HepG2 (cell line): ENCODE data around the gene COL5A1. TPM values are rescaled to one million over a fixed set of nuclear protein-coding genes. Genes with fewer than 3 reads are reported as not detected.

Source experiments
- ATAC-seq: fragments of 200-7000 bp; cut with Tn5 transposase; 3 replicates; pipeline ENCODE4 v1.9.1; 2020; ENCODE audit warnings: mild to moderate bottlenecking, moderate library complexity
- BruUV-seq: library from RNA; stranded (reverse); fragments of 400-500 nt; replicated peaks from 2 replicates; lab custom pipeline; 2021; lab: Mats Ljungman, UMichigan
- CTCF ChIA-PET: fragments of 300-600 bp; formaldehyde crosslinking; extraction: SDS; loops from one replicate; lab custom pipeline; 2021; ENCODE audit warnings: low total read pairs, inconsistent platforms, low intra/inter-chr PET ratio; lab: Yijun Ruan, JAX
- POLR2A ChIA-PET: fragments of 350-600 bp; sonication (Branson Sonifier 250); formaldehyde crosslinking; loops from one replicate; lab custom pipeline; 2020; ENCODE audit warnings: antibody characterized with exemption, inconsistent platforms; lab: Yijun Ruan, JAX
- DNase-seq: peaks from one replicate; pipeline ENCODE4 v3.0.0-alpha.2; 2015; ENCODE audit warnings: low spot score
- FAIRE-seq: peaks from 3 replicates; lab custom pipeline; 2011; peaks lifted over from hg19 to GRCh38; lab: Jason Lieb, UNC
- H2AFZ ChIP-seq: one replicate; pipeline ENCODE4 v1.6.1; 2011; ENCODE audit warnings: low read length, inconsistent platforms
- H3K27ac ChIP-seq: fragments of 300-600 bp; 3 replicates; pipeline ENCODE4 v1.8.0; 2011; ENCODE audit warnings: mixed run types, mild to moderate bottlenecking, mixed read lengths, low read length, inconsistent platforms; ENCODE audit not compliant: insufficient read depth; ENCODE audit errors: extremely low read length
- H3K27me3 ChIP-seq, 2 experiments: fragments of 200-600 bp in 1 of 2; 2 replicates in 1 of 2; 3 replicates in 1 of 2; pipeline versions ENCODE4 v1.6.0 to v1.8.0; 2011; ENCODE audit warnings: low read length in 2 of 2, mild to moderate bottlenecking in 2 of 2, moderate library complexity in 2 of 2, inconsistent platforms in 1 of 2; ENCODE audit not compliant: insufficient read depth in 2 of 2, control insufficient read depth in 1 of 2
- H3K36me3 ChIP-seq, 2 experiments: fragments of 200-600 bp in 1 of 2; replicated peaks in 1 of 2; 2 replicates in 1 of 2; 3 replicates in 1 of 2; pipeline versions ENCODE4 v1.5.1 to v1.8.0; 2011; ENCODE audit warnings: low read length in 2 of 2, inconsistent platforms in 1 of 2; ENCODE audit not compliant: insufficient read depth in 2 of 2, control insufficient read depth in 1 of 2
- H3K4me1 ChIP-seq: 2 replicates; pipeline ENCODE4 v1.5.1; 2012; ENCODE audit warnings: low read length, inconsistent platforms; ENCODE audit not compliant: insufficient read depth
- H3K4me2 ChIP-seq: 2 replicates; pipeline ENCODE4 v1.6.0; 2011; ENCODE audit warnings: low read depth, low read length, inconsistent platforms
- H3K4me3 ChIP-seq, 3 experiments: fragments of 200-600 bp in 1 of 3; sonication (generic), shearing (Covaris generic) in 1 of 3; replicated peaks in 1 of 3; 2 replicates each; pipeline ENCODE4 v1.5.1; 2011 to 2016; ENCODE audit warnings: low read length in 3 of 3, inconsistent platforms in 2 of 3, low read depth in 2 of 3, mild to moderate bottlenecking in 2 of 3, control low read depth in 1 of 3, mixed read lengths in 1 of 3; ENCODE audit not compliant: insufficient read depth in 1 of 3
- H3K79me2 ChIP-seq: one replicate; pipeline ENCODE4 v1.6.1; 2011; ENCODE audit warnings: low read length, inconsistent platforms; ENCODE audit not compliant: insufficient read depth
- H3K9ac ChIP-seq: 2 replicates; pipeline ENCODE4 v1.6.0; 2011; ENCODE audit warnings: mild to moderate bottlenecking, low read depth, low read length, inconsistent platforms; ENCODE audit not compliant: insufficient read depth
- H3K9me3 ChIP-seq: 2 replicates; pipeline ENCODE4 v1.5.1; 2012; ENCODE audit warnings: mild to moderate bottlenecking, low read length
- H4K20me1 ChIP-seq: 2 replicates; pipeline ENCODE4 v1.6.0; 2011; ENCODE audit warnings: inconsistent platforms, mild to moderate bottlenecking, low read length, moderate library complexity; ENCODE audit not compliant: insufficient read depth
- HNRNPL ChIP-seq: fragments of 200-400 bp; formaldehyde crosslinking; IDR thresholded peaks from 2 replicates; pipeline ENCODE4 v1.6.1; 2017; ENCODE audit warnings: mild to moderate bottlenecking, low read depth, low read length
- PRPF4 ChIP-seq: fragments of 200-400 bp; formaldehyde crosslinking; IDR thresholded peaks from 2 replicates; pipeline ENCODE4 v1.6.1; 2016; ENCODE audit warnings: low read length, low read depth; ENCODE audit not compliant: poor library complexity, severe bottlenecking
- SAP130 ChIP-seq: IDR thresholded peaks from 2 replicates; pipeline ENCODE4 v1.6.1; 2016; ENCODE audit warnings: low read depth
- ZC3H13 ChIP-seq: sonication (generic); formaldehyde crosslinking; IDR thresholded peaks from 2 replicates; pipeline ENCODE4 v1.8.1; 2023; ENCODE audit warnings: mild to moderate bottlenecking, missing genetic modification reagents, moderate library complexity
- ZNF382 ChIP-seq: sonication (generic); formaldehyde crosslinking; IDR thresholded peaks from 2 replicates; pipeline ENCODE4 v1.5.0; 2020; ENCODE audit warnings: missing genetic modification reagents, mild to moderate bottlenecking, borderline replicate concordance
- WGBS: methylation state at CpG from one replicate; pipeline ENCODE4 v1.1.6; 2017; ENCODE audit warnings: low lambda C conversion rate; 5-methylcytosine and 5-hydroxymethylcytosine counted together
- in situ Hi-C: cut with HindIII; loops from 2 replicates; pipeline ENCODE4 v1.10.0; 2017; ENCODE audit warnings: low pct_unique_long_range_greater_than_20kb; ENCODE audit not compliant: extremely low pct_ligation_motif_present
- intact Hi-C: fragments of 100-400 bp; cut with micrococcal nuclease; formaldehyde crosslinking; loops from one replicate; pipeline ENCODE4 v1.10.0; 2022; ENCODE audit not compliant: unreplicated experiment
- polyA plus RNA-seq, 8 experiments: library from polyadenylated mRNA; depleted of rRNA in 3 of 8; stranded (reverse) in 7 of 8; unstranded in 1 of 8; fragments of >200 nt; fragmentation: Illumina TruSeq in 4 of 8; extraction: Trizol in 4 of 8; gene quantifications; 2 replicates each; pipeline versions ENCODE4 v1.2.1 to v1.2.3, GENCODE V29; 2011 to 2016; ENCODE audit warnings: low read depth in 4 of 8, missing spikeins in 1 of 8, mixed read lengths in 1 of 8; ENCODE audit not compliant: insufficient read depth in 1 of 8
- total RNA-seq, 5 experiments: library from RNA; depleted of rRNA; stranded (reverse); fragments of >200 nt; fragmentation: Illumina TruSeq; extraction: Trizol; gene quantifications; 2 replicates each; pipeline ENCODE4 v1.2.3, GENCODE V29; 2016; ENCODE audit warnings: low read depth in 1 of 5
- TF ChIP-seq, protein P1 (sequence below): fragments of 450-650 bp; IDR thresholded peaks from 2 replicates; pipeline ENCODE4 v1.6.1; 2017
- TF ChIP-seq, protein P2 (sequence below): sonication (generic); formaldehyde crosslinking; IDR thresholded peaks from 2 replicates; pipeline ENCODE4 v1.5.0; 2020; ENCODE audit warnings: mild to moderate bottlenecking, missing genetic modification reagents, moderate library complexity

COL5A1 gene
- total and polyA plus RNA-seq, 2 of the 13 experiments (the other 11 are each of a cell fraction or from before 2014, with no cell fraction given), result not detected

DNA sequence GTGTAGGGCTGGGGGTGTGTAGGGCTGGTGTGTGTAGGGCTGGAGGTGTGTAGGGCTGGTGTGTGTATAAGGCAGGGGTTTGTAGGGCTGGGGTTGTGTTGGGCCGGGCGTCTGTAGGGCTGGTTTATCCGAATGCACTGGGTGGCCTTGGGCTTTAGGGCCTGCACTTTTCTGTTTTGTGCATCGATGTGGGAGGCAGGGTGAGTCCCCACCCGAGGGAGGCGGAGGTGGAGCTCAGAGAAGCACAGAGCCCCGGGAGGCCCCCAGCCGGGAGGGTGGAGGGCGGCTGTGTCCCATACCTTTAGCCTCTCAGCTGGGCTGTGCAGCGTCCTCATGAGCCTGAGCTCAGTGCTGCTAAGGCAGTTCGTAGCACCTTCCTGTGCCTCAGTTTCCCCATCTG, 13.5 kb downstream of the COL5A1 start:
- FAIRE-seq, result no peak
- Histone ChIP-seq H3K27ac (no peak overlapping the region), H3K27me3 (peaks cover 1 to 13% of the 10 kb centered on the region in 2 experiments; a peak in 2 of 5 replicates), H3K79me2 (no peaks in the 10 kb centered on the region)
- no peak for ATAC-seq
- TF ChIP-seq ZNF382, result no peak
- no peak for TF ChIP-seq PRPF4
- TF ChIP-seq, protein P1, sequence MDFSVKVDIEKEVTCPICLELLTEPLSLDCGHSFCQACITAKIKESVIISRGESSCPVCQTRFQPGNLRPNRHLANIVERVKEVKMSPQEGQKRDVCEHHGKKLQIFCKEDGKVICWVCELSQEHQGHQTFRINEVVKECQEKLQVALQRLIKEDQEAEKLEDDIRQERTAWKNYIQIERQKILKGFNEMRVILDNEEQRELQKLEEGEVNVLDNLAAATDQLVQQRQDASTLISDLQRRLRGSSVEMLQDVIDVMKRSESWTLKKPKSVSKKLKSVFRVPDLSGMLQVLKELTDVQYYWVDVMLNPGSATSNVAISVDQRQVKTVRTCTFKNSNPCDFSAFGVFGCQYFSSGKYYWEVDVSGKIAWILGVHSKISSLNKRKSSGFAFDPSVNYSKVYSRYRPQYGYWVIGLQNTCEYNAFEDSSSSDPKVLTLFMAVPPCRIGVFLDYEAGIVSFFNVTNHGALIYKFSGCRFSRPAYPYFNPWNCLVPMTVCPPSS, result no peak
- TF ChIP-seq ZC3H13 (CRISPR knock-in tag), result no peak
- TF ChIP-seq, all 625 proteins: peak for 0
- H3K9ac ChIP-seq, result no peak overlapping the region
- intact Hi-C loops (no loop called here), in situ Hi-C loops (no loop called here)
- H3K9me3 ChIP-seq, result peaks cover 2% of the 10 kb centered on the region; the same call in 1 of the 2 replicates
- no peaks in the 10 kb centered on the region for H3K36me3 ChIP-seq
- no peaks in the 10 kb centered on the region for H4K20me1 ChIP-seq
- WGBS, result 17% methylated on average over 8 of the region's 11 CpGs
- CTCF ChIA-PET, result no interaction called here
- POLR2A ChIA-PET, result no interaction called here
- H3K4me3 ChIP-seq, result no peak overlapping the region
- BruUV-seq, result no TSS peak
- no peak overlapping the region for H2AFZ ChIP-seq
- no peaks in the 10 kb centered on the region for H3K4me1 ChIP-seq
- DNase-seq, result no peak
- no peak overlapping the region for H3K4me2 ChIP-seq

DNA sequence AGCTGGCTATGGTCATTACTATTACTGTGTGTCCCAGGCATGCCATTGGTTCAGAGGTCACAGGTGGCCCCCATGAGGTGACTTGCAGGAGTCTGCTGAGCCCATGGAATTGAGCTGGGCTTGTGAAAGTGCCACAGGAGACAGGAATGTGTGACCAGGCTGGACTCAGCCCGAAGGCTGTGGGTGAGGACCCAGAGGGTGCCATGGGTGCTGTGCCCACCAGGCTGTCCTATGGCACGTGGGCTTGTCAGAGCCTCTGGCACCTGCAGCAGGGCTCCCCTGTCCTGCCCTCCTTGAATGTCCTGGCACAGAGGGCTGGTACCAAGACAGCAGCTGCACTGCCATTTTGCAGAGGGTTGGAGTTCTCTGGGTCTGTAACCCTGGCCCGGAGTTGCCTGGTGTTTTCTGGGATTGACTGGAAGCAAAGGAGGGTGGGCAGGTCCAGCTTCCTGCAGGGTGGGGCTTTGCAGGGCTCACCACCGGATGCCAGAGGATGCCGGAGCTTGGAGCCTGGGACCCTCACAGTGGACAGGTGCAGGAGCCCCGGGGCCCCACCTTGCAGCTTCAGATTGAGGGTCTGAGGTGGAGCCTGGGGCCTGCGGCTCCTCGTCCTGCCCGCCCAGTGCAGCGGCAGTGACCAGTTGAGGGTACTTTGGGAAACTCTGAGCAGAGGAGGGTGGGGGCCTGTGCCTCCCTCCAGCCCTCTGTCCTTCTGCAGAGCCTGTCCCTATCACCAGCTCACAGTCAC, 14.2 kb downstream of the COL5A1 start:
- DNase-seq (no peak), FAIRE-seq (no peak), ATAC-seq (peak; percentile 44)
- intact Hi-C loops (no loop called here), in situ Hi-C loops (no loop called here)
- Histone ChIP-seq H3K27ac (no peak overlapping the region), H3K36me3 (no peaks in the 10 kb centered on the region), H4K20me1 (no peaks in the 10 kb centered on the region), H3K79me2 (no peaks in the 10 kb centered on the region), H2AFZ (no peak overlapping the region), H3K27me3 (peaks cover 1 to 14% of the 10 kb centered on the region in 2 experiments; a peak in 3 of 5 replicates), H3K9me3 (peaks cover 9% of the 10 kb centered on the region), H3K4me1 (no peaks in the 10 kb centered on the region), H3K4me3 (no peak overlapping the region), H3K9ac (no peak overlapping the region), H3K4me2 (no peak overlapping the region)
- ChIA-PET CTCF (no interaction called here), POLR2A (no interaction called here)
- no TSS peak for BruUV-seq
- 0 out of 2 replicates have a peak, but pooled peaks have one; percentile 42 for TF ChIP-seq HNRNPL
- TF ChIP-seq SAP130 (CRISPR knock-in tag), result no peak
- TF ChIP-seq, protein P2, sequence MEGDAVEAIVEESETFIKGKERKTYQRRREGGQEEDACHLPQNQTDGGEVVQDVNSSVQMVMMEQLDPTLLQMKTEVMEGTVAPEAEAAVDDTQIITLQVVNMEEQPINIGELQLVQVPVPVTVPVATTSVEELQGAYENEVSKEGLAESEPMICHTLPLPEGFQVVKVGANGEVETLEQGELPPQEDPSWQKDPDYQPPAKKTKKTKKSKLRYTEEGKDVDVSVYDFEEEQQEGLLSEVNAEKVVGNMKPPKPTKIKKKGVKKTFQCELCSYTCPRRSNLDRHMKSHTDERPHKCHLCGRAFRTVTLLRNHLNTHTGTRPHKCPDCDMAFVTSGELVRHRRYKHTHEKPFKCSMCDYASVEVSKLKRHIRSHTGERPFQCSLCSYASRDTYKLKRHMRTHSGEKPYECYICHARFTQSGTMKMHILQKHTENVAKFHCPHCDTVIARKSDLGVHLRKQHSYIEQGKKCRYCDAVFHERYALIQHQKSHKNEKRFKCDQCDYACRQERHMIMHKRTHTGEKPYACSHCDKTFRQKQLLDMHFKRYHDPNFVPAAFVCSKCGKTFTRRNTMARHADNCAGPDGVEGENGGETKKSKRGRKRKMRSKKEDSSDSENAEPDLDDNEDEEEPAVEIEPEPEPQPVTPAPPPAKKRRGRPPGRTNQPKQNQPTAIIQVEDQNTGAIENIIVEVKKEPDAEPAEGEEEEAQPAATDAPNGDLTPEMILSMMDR, result peak; percentile 30
- WGBS, result no CpG with 5 or more reads among the region's 10 CpGs
